HCT116 (cell line): ENCODE measurements around the gene KNDC1. TPM values are rescaled to one million over a fixed set of nuclear protein-coding genes. Genes with fewer than 3 reads are reported as not detected.

Experiments
- ATAC-seq: fragments of 200-7000 bp; cut with Tn5 transposase; 2 replicates; pipeline ENCODE4 v1.9.1; 2020; ENCODE audit warnings: mild to moderate bottlenecking, moderate library complexity
- BruUV-seq: library from RNA; stranded (reverse); fragments of 400-500 nt; replicated peaks from 2 replicates; lab custom pipeline; 2021; lab: Mats Ljungman, UMichigan
- CTCF ChIA-PET: fragments of 300-600 bp; sonication (Branson Sonifier 250); formaldehyde crosslinking; loops from one replicate; lab custom pipeline; 2021; ENCODE audit warnings: antibody characterized with exemption; lab: Charles Lee
- POLR2A ChIA-PET: fragments of 300-600, 350-600 bp; sonication (Branson Sonifier 250); formaldehyde crosslinking; loops from one replicate; lab custom pipeline; 2021; ENCODE audit warnings: antibody characterized with exemption; lab: Charles Lee
- RAD21 ChIA-PET, 2 experiments: fragments of 300-600 bp; sonication (Branson Sonifier 250); formaldehyde crosslinking; loops; one replicate each; lab custom pipeline; 2023; ENCODE audit warnings: low total read pairs in 2 of 2; ENCODE audit not compliant: uncharacterized antibody in 2 of 2, unreplicated experiment in 2 of 2, low non-redundant PET in 1 of 2; lab: Charles Lee
- DNase-seq: peaks from one replicate; pipeline ENCODE4 v3.0.0-alpha.2; 2010; ENCODE audit warnings: low read depth, low spot score
- H2AFZ ChIP-seq: fragments of 200-600 bp; shearing (Covaris generic), sonication (generic); 2 replicates; pipeline ENCODE4 v1.6.1; 2017; ENCODE audit warnings: low read depth, mixed run types, mixed read lengths, antibody characterized with exemption, low read length; ENCODE audit not compliant: poor library complexity, severe bottlenecking
- H3K27ac ChIP-seq: 2 replicates; pipeline ENCODE4 v1.5.1; 2012; ENCODE audit warnings: low read depth, low read length
- H3K27me3 ChIP-seq: fragments of 200-600 bp; sonication (generic); 2 replicates; pipeline ENCODE4 v1.6.1; 2016; ENCODE audit warnings: mixed run types, low read length, mixed read lengths; ENCODE audit not compliant: insufficient read depth
- H3K36me3 ChIP-seq, 2 experiments: fragments of 200-500 bp in 1 of 2; fragments of 200-600 bp in 1 of 2; sonication (Bioruptor generic) in 1 of 2; sonication (generic) in 1 of 2; 2 replicates each; pipeline versions ENCODE4 v1.5.1 to v1.6.1; 2014 to 2016; ENCODE audit warnings: low read length in 2 of 2, inconsistent platforms in 1 of 2, mixed read lengths in 1 of 2, mixed run types in 1 of 2; ENCODE audit not compliant: insufficient read depth in 2 of 2, control insufficient read depth in 1 of 2
- H3K4me1 ChIP-seq, 2 experiments: fragments of 200-600 bp in 1 of 2; sonication (generic) in 1 of 2; 2 replicates each; pipeline versions ENCODE4 v1.5.1 to v1.6.1; 2012 to 2017; ENCODE audit warnings: low read length in 2 of 2, inconsistent platforms in 1 of 2, mild to moderate bottlenecking in 1 of 2, mixed read lengths in 1 of 2, mixed run types in 1 of 2, moderate library complexity in 1 of 2; ENCODE audit not compliant: insufficient read depth in 2 of 2, control insufficient read depth in 1 of 2
- H3K4me2 ChIP-seq: fragments of 200-600 bp; sonication (generic); 2 replicates; pipeline ENCODE4 v1.6.1; 2017; ENCODE audit warnings: mixed run types, low read length, mixed read lengths
- H3K4me3 ChIP-seq, 2 experiments: fragments of 200-600 bp in 1 of 2; sonication (generic) in 1 of 2; replicated peaks in 1 of 2; 2 replicates each; pipeline ENCODE4 v1.5.1; 2011 to 2016; ENCODE audit warnings: low read length in 2 of 2, control low read depth in 1 of 2, low read depth in 1 of 2, mild to moderate bottlenecking in 1 of 2, mixed read lengths in 1 of 2, mixed run types in 1 of 2
- H3K79me2 ChIP-seq: fragments of 200-600 bp; sonication (generic); 2 replicates; pipeline ENCODE4 v1.6.1; 2017; ENCODE audit warnings: mild to moderate bottlenecking, mixed run types, low read length, moderate library complexity, mixed read lengths; ENCODE audit not compliant: insufficient read depth
- H3K9ac ChIP-seq: fragments of 200-600 bp; sonication (generic); 2 replicates; pipeline ENCODE4 v1.6.1; 2016; ENCODE audit warnings: low read length, mixed read lengths
- H3K9me2 ChIP-seq: fragments of 200-600 bp; sonication (generic), shearing (Covaris generic); 2 replicates; pipeline ENCODE4 v1.6.1; 2017; ENCODE audit warnings: mixed run types, mild to moderate bottlenecking, moderate library complexity; ENCODE audit not compliant: insufficient read depth
- H3K9me3 ChIP-seq, 2 experiments: fragments of 200-500 bp in 1 of 2; fragments of 200-600 bp in 1 of 2; sonication (Bioruptor generic) in 1 of 2; sonication (generic) in 1 of 2; 2 replicates each; pipeline ENCODE4 v1.6.1; 2014 to 2017; ENCODE audit warnings: low read length in 2 of 2, mixed read lengths in 2 of 2, inconsistent platforms in 1 of 2, low read depth in 1 of 2, mild to moderate bottlenecking in 1 of 2, mixed run types in 1 of 2, moderate library complexity in 1 of 2; ENCODE audit not compliant: control insufficient read depth in 1 of 2, insufficient read depth in 1 of 2
- H4K20me1 ChIP-seq: fragments of 200-600 bp; sonication (generic), shearing (Covaris generic); 2 replicates; pipeline ENCODE4 v1.6.1; 2017; ENCODE audit warnings: mixed run types, mild to moderate bottlenecking, moderate library complexity; ENCODE audit not compliant: insufficient read depth
- ELF1 ChIP-seq: IDR thresholded peaks from 2 replicates; pipeline ENCODE4 v1.6.1; 2012; ENCODE audit warnings: low read depth, borderline replicate concordance
- EZH2phosphoT487 ChIP-seq: fragments of 200-600 bp; IDR thresholded peaks from 2 replicates; pipeline ENCODE4 v1.6.1; 2018; ENCODE audit warnings: antibody characterized with exemption, borderline replicate concordance
- JUND ChIP-seq: IDR thresholded peaks from 2 replicates; pipeline ENCODE4 v1.6.1; 2012
- RAD21 ChIP-seq: IDR thresholded peaks from 2 replicates; pipeline ENCODE4 v1.6.1; 2012; ENCODE audit warnings: low read depth, mild to moderate bottlenecking
- SP1 ChIP-seq: IDR thresholded peaks from 2 replicates; pipeline ENCODE4 v1.6.1; 2012; ENCODE audit warnings: low read depth
- ZFX ChIP-seq: fragments of 450-650 bp; IDR thresholded peaks from 2 replicates; pipeline ENCODE4 v1.6.1; 2017
- intact Hi-C: fragments of 100-400 bp; cut with micrococcal nuclease; formaldehyde crosslinking; loops from 2 replicates; pipeline ENCODE4 v1.10.0; 2022
- total RNA-seq: library from RNA; stranded (reverse); gene quantifications from one replicate; pipeline ENCODE4 v1.2.1, GENCODE V29; 2021; ENCODE audit not compliant: unreplicated experiment
- TF ChIP-seq, protein P1 (sequence below): IDR thresholded peaks from 2 replicates; pipeline ENCODE4 v1.6.1; 2011; ENCODE audit warnings: mild to moderate bottlenecking, low read length, moderate library complexity; ENCODE audit not compliant: insufficient replicate concordance; ENCODE audit errors: extremely low read depth
- TF ChIP-seq, protein P2 (sequence below): IDR thresholded peaks from 2 replicates; pipeline ENCODE4 v1.6.1; 2012

KNDC1 gene
- total RNA-seq, 1 experiment from 2014 or later = 3.6 TPM

DNA sequence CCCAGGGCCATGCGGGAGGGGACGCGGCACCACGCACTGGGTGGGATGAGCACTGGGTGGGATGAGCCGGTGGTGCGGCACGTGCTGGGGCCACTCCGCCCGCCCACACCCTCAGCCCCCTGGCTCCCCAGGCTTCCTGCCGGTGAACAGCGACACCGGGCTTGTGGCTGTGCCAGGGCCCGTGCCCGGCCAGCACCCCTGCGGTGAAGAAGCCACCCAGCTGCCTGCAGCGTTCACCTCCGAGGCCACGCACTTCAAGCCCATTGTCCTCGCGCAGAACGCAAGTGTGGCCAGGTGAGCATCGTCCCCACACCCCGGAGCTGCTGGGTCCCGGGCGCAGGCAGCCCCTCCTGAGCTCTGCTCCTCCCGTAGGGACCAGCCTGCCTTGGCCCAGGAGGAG lies 38.2 kb downstream of the KNDC1 start:
- DNase-seq (no peak), ATAC-seq (no peak)
- ChIA-PET CTCF (no interaction called here), POLR2A (no interaction called here), RAD21 (no interaction called here)
- no TSS peak for BruUV-seq
- Histone ChIP-seq H3K4me2 (no peak overlapping the region), H4K20me1 (no peaks in the 10 kb centered on the region), H3K4me1 (no peaks in the 10 kb centered on the region), H3K79me2 (no peaks in the 10 kb centered on the region), H3K9me2 (no peaks in the 10 kb centered on the region), H3K36me3 (no peaks in the 10 kb centered on the region), H3K4me3 (no peak overlapping the region), H3K9ac (no peak overlapping the region), H2AFZ (no peak overlapping the region), H3K9me3 (no peaks in the 10 kb centered on the region), H3K27me3 (no peaks in the 10 kb centered on the region), H3K27ac (no peak overlapping the region)
- TF ChIP-seq ZFX (no peak), SP1 (no peak), JUND (no peak)
- intact Hi-C loops = no loop called here

DNA sequence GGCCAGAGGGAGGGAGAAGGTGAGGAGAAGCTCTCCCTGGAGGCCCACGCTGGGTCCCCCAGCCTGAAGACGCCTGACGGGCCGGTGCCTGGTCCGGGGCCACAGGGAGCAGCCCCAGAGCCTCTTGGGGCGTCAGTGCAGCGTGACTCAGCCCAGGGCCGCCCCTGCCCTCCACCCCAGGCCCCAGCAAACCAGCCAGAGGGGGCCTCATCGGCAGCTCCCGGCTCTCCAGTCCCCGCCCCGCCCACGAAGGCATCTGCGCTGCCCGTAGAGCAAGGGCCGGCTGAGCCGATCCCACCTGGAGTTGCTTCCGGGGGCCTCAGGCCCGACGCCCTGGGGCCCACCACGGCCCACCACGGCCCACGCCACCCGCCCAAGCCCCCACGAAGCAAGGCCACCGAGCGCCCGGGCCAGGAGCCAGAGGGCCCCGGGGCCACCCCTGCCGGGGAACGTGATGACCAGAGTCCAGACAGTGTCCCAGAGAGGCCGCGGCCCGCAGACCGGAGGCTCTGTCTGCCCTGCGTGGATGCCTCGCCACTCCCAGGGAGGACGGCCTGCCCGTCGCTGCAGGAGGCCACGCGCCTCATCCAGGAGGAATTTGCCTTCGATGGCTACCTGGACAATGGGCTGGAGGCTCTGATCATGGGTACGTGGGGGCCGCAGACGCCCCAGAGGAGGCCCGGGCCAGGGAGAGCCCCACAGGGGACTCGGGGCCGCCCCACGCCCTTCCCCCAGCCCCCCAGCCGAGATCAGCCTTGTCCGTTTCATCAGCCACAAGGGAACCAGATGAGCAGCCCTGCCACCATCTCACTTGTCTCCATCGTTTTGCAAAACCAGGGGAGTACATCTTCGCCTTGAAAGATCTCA lies 38.8 kb downstream of the KNDC1 start:
- intact Hi-C loops = no loop called here
- H3K36me3 ChIP-seq = no peaks in the 10 kb centered on the region
- H3K27me3 ChIP-seq = no peaks in the 10 kb centered on the region
- no peaks in the 10 kb centered on the region for H4K20me1 ChIP-seq
- H3K9me3 ChIP-seq = no peaks in the 10 kb centered on the region
- H3K4me2 ChIP-seq = no peak overlapping the region
- CTCF ChIA-PET = no interaction called here
- no peak overlapping the region for H2AFZ ChIP-seq
- H3K27ac ChIP-seq = no peak overlapping the region
- no peak overlapping the region for H3K4me3 ChIP-seq
- no peak for TF ChIP-seq SP1
- TF ChIP-seq, protein P1, sequence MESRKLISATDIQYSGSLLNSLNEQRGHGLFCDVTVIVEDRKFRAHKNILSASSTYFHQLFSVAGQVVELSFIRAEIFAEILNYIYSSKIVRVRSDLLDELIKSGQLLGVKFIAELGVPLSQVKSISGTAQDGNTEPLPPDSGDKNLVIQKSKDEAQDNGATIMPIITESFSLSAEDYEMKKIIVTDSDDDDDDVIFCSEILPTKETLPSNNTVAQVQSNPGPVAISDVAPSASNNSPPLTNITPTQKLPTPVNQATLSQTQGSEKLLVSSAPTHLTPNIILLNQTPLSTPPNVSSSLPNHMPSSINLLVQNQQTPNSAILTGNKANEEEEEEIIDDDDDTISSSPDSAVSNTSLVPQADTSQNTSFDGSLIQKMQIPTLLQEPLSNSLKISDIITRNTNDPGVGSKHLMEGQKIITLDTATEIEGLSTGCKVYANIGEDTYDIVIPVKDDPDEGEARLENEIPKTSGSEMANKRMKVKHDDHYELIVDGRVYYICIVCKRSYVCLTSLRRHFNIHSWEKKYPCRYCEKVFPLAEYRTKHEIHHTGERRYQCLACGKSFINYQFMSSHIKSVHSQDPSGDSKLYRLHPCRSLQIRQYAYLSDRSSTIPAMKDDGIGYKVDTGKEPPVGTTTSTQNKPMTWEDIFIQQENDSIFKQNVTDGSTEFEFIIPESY = no peak
- no peak for TF ChIP-seq JUND
- no peak for TF ChIP-seq ELF1
- no peak for TF ChIP-seq EZH2phosphoT487
- TF ChIP-seq, protein P2, sequence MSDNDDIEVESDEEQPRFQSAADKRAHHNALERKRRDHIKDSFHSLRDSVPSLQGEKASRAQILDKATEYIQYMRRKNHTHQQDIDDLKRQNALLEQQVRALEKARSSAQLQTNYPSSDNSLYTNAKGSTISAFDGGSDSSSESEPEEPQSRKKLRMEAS = no peak
- no peak for TF ChIP-seq RAD21
- no TSS peak for BruUV-seq
- POLR2A ChIA-PET = no interaction called here
- RAD21 ChIA-PET = no interaction called here
- H3K9ac ChIP-seq = no peak overlapping the region
- DNase-seq (no peak), ATAC-seq (no peak)
- H3K9me2 ChIP-seq = no peaks in the 10 kb centered on the region
- H3K4me1 ChIP-seq = no peaks in the 10 kb centered on the region
- no peaks in the 10 kb centered on the region for H3K79me2 ChIP-seq
